SH-SY5Y (cell line): ENCODE results near the gene OPN4.

Source experiments
- GATA2 ChIP-seq: IDR thresholded peaks from 2 replicates; pipeline ENCODE4 v1.6.1; 2011; ENCODE audit warnings: mild to moderate bottlenecking, low read depth, low read length
- GATA3 ChIP-seq: IDR thresholded peaks from 2 replicates; pipeline ENCODE4 v1.6.1; 2011; ENCODE audit warnings: low read depth, mild to moderate bottlenecking, low read length, moderate library complexity

GRCh38 chr10:86685893-86686632 is 31.7 kb downstream of the OPN4 start:
- no peak for TF ChIP-seq GATA2
- TF ChIP-seq GATA3: no peak
